Uterus (tissue), 2 donors: Measurements from ENCODE around the gene DNAH10.

Experiments
- CTCF ChIP-seq, 4 experiments: fragments of 200-600 bp in 2 of 4; fragments of 450-650 bp in 2 of 4; sonication (generic) in 2 of 4; IDR thresholded peaks; one replicate each; pipeline ENCODE4 v1.5.1; 2016 to 2019; ENCODE audit warnings: antibody characterized with exemption in 4 of 4, mild to moderate bottlenecking in 2 of 4, moderate library complexity in 1 of 4
- POLR2A ChIP-seq, 2 donors: fragments of 450-650 bp; IDR thresholded peaks; one replicate each; pipeline ENCODE4 v1.6.1; 2016; ENCODE audit warnings: antibody characterized with exemption in 2 of 2, mild to moderate bottlenecking in 1 of 2, moderate library complexity in 1 of 2

DNA sequence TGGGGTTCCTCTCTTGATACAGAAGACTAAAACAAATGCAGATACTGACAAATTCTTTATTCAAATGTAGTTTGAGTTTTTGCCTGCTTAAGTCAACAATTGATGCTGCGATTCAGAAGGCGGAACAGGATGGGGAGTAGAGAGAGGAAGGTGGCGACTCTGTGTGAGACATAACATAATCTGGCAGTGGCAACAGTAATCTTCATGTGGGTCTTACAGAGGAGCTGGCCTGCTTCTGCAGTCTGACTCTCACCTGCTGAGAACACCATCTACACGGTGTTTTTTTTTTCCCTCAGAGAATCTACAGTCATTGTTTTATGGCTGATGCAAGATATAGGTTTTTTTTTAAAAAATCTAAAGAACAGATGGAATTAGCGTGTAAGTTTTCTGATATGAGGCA is 200.4 kb downstream of the DNAH10 start:
- TF ChIP-seq CTCF (IDR thresholded peaks at IDR 0.05) (no peak), POLR2A (IDR thresholded peaks at IDR 0.05) (no peak)
